HG03342 (cell line): Measurements from ENCODE around the gene USP10.

Experiments
- ATAC-seq: cut with Tn5 transposase; IDR thresholded peaks from one replicate; pipeline ENCODE4 v1.9.1; 2021; ENCODE audit warnings: mild to moderate bottlenecking, moderate library complexity; ENCODE audit not compliant: unreplicated experiment

The USP10 gene

GRCh38 chr16:84818133-84818532 lies 118.3 kb downstream of the USP10 start:
- ATAC-seq: no peak

- ATAC-seq: no peak
Observed at GRCh38 chr16:84818989-84819643, 119.3 kb downstream of the USP10 start.

- ATAC-seq: peak; percentile 58
Observed at GRCh38 chr16:84819644-84820304, 120.0 kb downstream of the USP10 start, which contains the start of gene CRISPLD2. Gene CRISPLD2 (plus strand): TSS chr16:84819985. CDS start chr16:84838496, 18,511 bp downstream.

- ATAC-seq: no peak
Observed at GRCh38 chr16:84820305-84820684, 120.5 kb downstream of the USP10 start.

- ATAC-seq: no peak
Observed at GRCh38 chr16:84820771-84821170, 121.0 kb downstream of the USP10 start.

GRCh38 chr16:84821179-84821578 lies 121.4 kb downstream of the USP10 start:
- ATAC-seq: no peak

- ATAC-seq: no peak
Observed at GRCh38 chr16:84821728-84822689, 122.2 kb downstream of the USP10 start.

GRCh38 chr16:84822990-84823389 lies 123.2 kb downstream of the USP10 start:
- no peak for ATAC-seq

- ATAC-seq: no peak
Observed at GRCh38 chr16:84823484-84823883, 123.7 kb downstream of the USP10 start.

GRCh38 chr16:84823926-84824325 lies 124.1 kb downstream of the USP10 start:
- no peak for ATAC-seq

GRCh38 chr16:84825896-84826557 lies 126.2 kb downstream of the USP10 start:
- ATAC-seq: no peak

GRCh38 chr16:84826558-84826941 lies 126.8 kb downstream of the USP10 start:
- ATAC-seq: no peak

GRCh38 chr16:84827131-84827574 lies 127.4 kb downstream of the USP10 start:
- no peak for ATAC-seq

- no peak for ATAC-seq
Observed at GRCh38 chr16:84827897-84828296, 128.1 kb downstream of the USP10 start.

- no peak for ATAC-seq
Observed at GRCh38 chr16:84828322-84828721, 128.5 kb downstream of the USP10 start.
